ENCODE data around the gene ZFYVE28. TPM values are rescaled to one million over a fixed set of nuclear protein-coding genes. Genes with fewer than 3 reads are reported as not detected.
A peak's percentile ranks its signal among the peaks of the same experiment; 100 is the strongest.
"Not testable (repeated sequence)": the region's sequence is repeated elsewhere in the genome, so short reads cannot be mapped to it uniquely, and the experiment has no call there.

Gene ZFYVE28
- total RNA-seq, 6 donors from 2014 or later = 10.8 to 51.3 (median 15.2) TPM

- Histone ChIP-seq H3K4me1 (no peaks in the 10 kb centered on the region), H3K4me3 (no peak overlapping the region), H3K27me3 (no peaks in the 10 kb centered on the region), H3K36me3 (no peaks in the 10 kb centered on the region), H3K27ac (no peak overlapping the region), H3K9me3 (no peaks in the 10 kb centered on the region)
- ATAC-seq (ENCODE audit: low FRiP score in 2 of 2) (no peak), DNase-seq (no peak)
- TF ChIP-seq POLR2AphosphoS5 (IDR thresholded peaks at IDR 0.05) (no peak), EP300 (IDR thresholded peaks at IDR 0.05) (no peak), CTCF (IDR thresholded peaks at IDR 0.05) (no peak), POLR2A (IDR thresholded peaks at IDR 0.05) (no peak)
Observed at GRCh38 chr4:2432004-2432403, 13.6 kb upstream of the ZFYVE28 start.

GRCh38 chr4:2429945-2430757 is 11.7 kb upstream of the ZFYVE28 start:
- not testable (repeated sequence) for H3K4me1 ChIP-seq; H3K4me3 ChIP-seq; H3K27me3 ChIP-seq; H3K36me3 ChIP-seq; ATAC-seq (ENCODE audit: low FRiP score in 2 of 2); DNase-seq; H3K9me3 ChIP-seq; H3K27ac ChIP-seq
- WGBS, 2 donors = 55 to 63% methylated on average over 21 to 29 of the region's 49 CpGs

- Histone ChIP-seq H3K27me3 (no peaks in the 10 kb centered on the region), H3K27ac (no peak overlapping the region), H3K9me3 (no peaks in the 10 kb centered on the region), H3K4me3 (no peak overlapping the region), H3K4me1 (no peaks in the 10 kb centered on the region), H3K36me3 (no peaks in the 10 kb centered on the region)
- no peak for ATAC-seq (ENCODE audit: low FRiP score in 2 of 2)
- 79 to 80% methylated on average over 25 of the region's 25 CpGs for WGBS, 2 donors
- DNase-seq = peak in 1 of 2 donors; percentile 66
- TF ChIP-seq POLR2A (IDR thresholded peaks at IDR 0.05) (no peak), EP300 (IDR thresholded peaks at IDR 0.05) (no peak), POLR2AphosphoS5 (IDR thresholded peaks at IDR 0.05) (no peak), CTCF (IDR thresholded peaks at IDR 0.05) (no peak)
Observed at GRCh38 chr4:2428496-2429213, 10.2 kb upstream of the ZFYVE28 start.

- peak in 1 of 2 donors; percentile 62 for DNase-seq
- WGBS, 2 donors = 87% methylated on average over 15 to 22 of the region's 23 CpGs
- Histone ChIP-seq H3K9me3 (no peaks in the 10 kb centered on the region), H3K4me3 (no peak overlapping the region), H3K27ac (no peak overlapping the region), H3K4me1 (no peaks in the 10 kb centered on the region), H3K27me3 (no peaks in the 10 kb centered on the region), H3K36me3 (no peaks in the 10 kb centered on the region)
- TF ChIP-seq POLR2AphosphoS5 (IDR thresholded peaks at IDR 0.05) = no peak
- TF ChIP-seq EP300 (IDR thresholded peaks at IDR 0.05) = no peak
- TF ChIP-seq POLR2A (IDR thresholded peaks at IDR 0.05) = no peak
- TF ChIP-seq CTCF (IDR thresholded peaks at IDR 0.05) = no peak
- no peak for ATAC-seq (ENCODE audit: low FRiP score in 2 of 2)
Observed at GRCh38 chr4:2427383-2428334, 9.2 kb upstream of the ZFYVE28 start.
